Activated CD4-positive, alpha-beta T cell treated with anti-CD3 and anti-CD28 coated beads, Interleukin-2, amount 50 U/mL, for 24 hours (primary cell): ENCODE results near the gene FAM13C.

ENCODE experiments used
- DNase-seq, 2 donors: peaks; one replicate each; pipeline ENCODE4 v3.0.0-alpha.2; 2020; ENCODE audit warnings: low read depth in 1 of 2, low spot score in 1 of 2

The FAM13C gene

DNA sequence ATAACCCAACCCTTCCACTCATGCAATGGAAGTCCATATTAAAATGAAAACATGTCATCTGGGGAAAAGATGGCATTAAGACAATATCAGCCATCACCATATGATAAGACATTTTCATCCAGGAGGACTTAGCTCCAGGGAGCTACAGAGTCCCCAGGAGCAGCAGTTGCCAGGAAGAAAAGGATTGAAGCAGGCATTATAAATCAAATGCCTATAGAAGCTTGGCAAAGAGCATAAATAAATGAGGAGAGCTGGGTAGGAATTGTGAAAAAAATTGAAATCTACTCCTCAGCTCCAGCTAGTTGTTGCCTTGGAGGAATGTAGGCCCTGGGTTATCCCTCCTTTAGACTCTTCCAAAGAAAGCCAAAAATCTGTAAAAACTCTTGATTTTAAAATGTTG, 42.5 kb downstream of the FAM13C start:
- DNase-seq, result no peak

DNA sequence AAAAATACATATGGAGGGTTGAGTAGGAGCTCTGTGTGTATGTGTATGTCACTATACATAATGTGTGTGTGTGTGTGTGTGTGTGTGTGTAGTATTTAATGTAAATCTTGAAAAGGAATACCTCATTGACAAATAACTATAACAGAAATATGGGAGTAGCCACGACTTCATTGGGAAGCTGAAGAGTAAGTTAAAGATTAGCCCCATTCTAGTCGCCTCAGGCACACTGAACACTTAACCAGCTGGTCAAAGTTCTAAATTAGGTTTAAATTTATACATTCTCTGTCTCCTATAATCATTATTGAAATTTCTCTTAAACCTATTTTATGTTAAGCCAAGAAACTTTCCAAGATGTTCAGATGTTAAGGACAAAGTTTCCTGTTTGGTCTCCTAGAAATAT, 45.3 kb downstream of the FAM13C start:
- no peak for DNase-seq

DNA sequence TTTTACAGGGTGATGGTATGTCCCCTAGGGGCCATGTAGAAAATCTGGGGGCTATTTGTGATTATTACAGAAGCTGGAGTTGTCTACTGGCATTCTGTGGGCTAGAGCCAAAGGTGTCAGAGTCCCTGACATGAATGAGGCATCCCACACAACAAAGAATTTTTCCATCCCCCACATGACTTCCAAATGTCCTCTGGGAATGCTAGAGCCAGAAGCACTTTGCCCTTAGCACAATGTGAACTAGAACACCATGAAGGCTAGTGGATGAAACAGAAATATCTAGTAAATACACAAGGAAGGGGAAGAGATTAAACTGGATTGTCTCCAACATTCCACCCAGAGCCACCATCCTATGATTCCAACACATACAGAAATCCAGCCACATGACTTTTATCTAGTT, 46.9 kb downstream of the FAM13C start:
- DNase-seq, result no peak

DNA sequence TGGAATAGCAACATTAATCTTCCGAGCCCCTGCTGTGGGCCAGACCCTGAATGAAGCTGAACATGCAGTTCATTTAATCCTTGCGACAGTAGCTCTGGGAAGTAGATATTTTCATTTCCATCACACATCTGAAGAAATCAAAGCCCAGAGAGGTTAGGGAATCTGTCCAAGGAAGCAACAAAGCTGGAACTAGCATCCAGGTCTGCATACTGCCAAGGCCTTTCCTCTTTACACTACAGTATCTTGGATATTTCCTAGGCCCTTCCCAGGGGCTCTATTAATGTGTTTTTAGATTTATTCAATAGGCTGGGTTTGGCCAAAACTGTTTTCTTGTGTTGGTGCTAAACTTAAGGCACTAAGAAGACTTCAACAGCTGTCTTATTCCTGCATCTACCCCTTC, 48.1 kb downstream of the FAM13C start:
- no peak for DNase-seq

DNA sequence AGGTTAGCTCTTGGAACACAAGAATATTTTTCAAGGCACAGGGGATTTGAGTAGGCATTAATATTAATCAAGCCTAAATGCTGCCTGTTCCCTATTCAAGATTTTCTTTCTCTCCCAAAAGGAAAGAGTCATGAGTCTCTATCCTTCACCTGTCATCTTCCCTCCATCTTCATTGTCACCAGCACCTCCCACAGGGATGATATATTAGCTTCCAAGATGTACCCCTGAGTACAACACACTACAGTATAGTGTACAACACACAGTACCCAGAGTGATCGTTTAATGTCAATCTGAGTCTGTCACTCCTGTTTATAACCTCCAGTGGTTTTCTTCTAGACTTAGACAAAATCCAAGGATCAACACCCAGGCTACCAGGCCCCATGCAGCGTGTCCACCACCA, 50.1 kb downstream of the FAM13C start:
- DNase-seq, result no peak

GRCh38 chr10:59311025-59311424, 51.3 kb downstream of the FAM13C start:
- no peak for DNase-seq

- DNase-seq, result no peak
Measured at GRCh38 chr10:59310324-59310914, 51.9 kb downstream of the FAM13C start.

GRCh38 chr10:59304521-59305097, 57.7 kb downstream of the FAM13C start:
- no peak for DNase-seq

- DNase-seq, result no peak
Measured at GRCh38 chr10:59303018-59303417, 59.3 kb downstream of the FAM13C start.

- no peak for DNase-seq
Measured at GRCh38 chr10:59302381-59302780, 60.0 kb downstream of the FAM13C start.

GRCh38 chr10:59301067-59301754, 61.1 kb downstream of the FAM13C start:
- DNase-seq, result no peak

GRCh38 chr10:59300386-59300785, 62.0 kb downstream of the FAM13C start:
- no peak for DNase-seq

DNA sequence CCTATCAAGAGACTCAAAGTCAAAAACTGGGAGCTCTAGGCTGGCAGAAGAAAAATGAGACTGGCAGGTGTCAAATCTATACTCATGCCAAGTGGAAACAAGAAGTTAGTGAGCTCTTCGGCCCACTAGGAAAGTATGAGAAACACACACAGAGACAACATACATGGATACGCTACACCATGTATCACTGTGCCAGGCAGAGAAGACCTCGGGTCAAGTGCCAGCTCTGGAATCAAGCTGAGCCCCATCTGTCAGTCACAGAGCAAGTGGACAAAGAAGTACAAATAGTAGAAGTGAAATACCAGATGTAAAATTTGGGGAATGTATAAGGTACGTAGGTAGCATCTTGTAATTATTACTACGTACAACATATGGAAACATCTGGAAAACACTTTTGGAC, 62.4 kb downstream of the FAM13C start:
- DNase-seq, result no peak

DNA sequence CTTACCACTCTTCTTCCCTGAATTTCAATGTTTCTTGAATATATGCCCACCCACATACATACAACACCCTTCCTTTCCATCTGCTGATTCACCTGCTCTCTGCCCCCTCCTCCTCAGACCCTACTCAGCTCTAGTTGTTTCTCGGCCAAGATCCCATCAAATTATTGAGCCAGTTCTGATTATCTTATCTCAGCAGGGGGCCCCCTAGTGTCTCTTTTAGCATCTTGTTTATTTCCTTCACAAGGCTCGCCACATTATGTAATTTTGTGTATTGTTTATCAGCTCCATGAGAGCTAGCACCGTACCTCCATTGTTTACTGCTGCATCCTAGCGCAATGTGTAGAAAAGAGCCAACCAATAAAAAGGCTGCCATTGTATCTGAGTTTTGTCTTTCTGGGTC, 71.9 kb downstream of the FAM13C start:
- no peak for DNase-seq

DNA sequence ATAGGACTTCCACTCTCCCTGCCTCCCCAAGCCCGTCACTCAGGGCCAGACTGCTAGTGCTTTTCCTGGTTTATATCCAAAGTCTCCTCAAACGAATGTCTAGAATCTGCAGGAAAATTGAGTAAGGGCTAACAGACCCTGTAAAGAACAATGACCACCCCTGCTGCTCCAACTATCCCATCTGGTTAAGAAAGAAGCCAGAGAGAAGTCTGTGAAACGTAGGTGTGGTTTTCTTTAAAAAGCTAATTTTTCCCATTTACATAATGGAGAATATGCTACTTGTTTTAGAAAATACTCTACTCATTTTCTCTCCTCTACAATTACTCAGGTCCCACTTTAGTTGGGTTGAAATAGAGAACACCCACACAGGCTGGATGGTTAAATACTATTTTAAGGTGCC, 72.5 kb downstream of the FAM13C start:
- no peak for DNase-seq

GRCh38 chr10:59287587-59288255, 74.6 kb downstream of the FAM13C start:
- DNase-seq, result no peak

GRCh38 chr10:59285848-59286247, 76.5 kb downstream of the FAM13C start:
- DNase-seq, result no peak

DNA sequence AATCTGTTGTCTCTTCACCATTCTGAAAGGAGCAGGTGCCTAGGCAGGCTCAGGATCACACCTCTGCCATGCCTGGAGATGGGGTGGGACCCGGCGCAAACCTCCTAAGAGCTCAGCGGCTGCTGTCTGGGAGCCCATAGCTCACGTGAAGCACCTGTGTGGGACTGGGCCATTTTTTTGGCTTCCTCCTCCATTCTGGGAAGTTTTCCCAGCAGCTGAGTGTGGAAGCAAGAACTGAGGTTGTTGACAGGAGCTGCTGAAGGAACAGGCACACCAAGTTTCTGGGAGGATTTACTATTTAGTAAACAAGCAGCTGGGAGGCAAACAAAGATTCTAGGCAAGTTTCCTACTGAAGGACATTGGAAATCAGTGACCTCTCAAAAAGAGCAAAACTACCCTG, 77.3 kb downstream of the FAM13C start:
- DNase-seq, result no peak

- no peak for DNase-seq
Measured at GRCh38 chr10:59284118-59284975, 78.0 kb downstream of the FAM13C start.

GRCh38 chr10:59283456-59284091, 78.8 kb downstream of the FAM13C start:
- no peak for DNase-seq

- no peak for DNase-seq
Measured at GRCh38 chr10:59281861-59282260, 80.5 kb downstream of the FAM13C start.
